NCI-H1092 (cell line): ENCODE data around the gene PLA2G2D.
"Not testable (repeated sequence)": the region's sequence is repeated elsewhere in the genome, so short reads cannot be mapped to it uniquely, and the experiment has no call there.

Source experiments
- DNase-seq: peaks from one replicate; lab custom pipeline; 2025; lab: John Stamatoyannopoulos, UW

PLA2G2D gene

DNA sequence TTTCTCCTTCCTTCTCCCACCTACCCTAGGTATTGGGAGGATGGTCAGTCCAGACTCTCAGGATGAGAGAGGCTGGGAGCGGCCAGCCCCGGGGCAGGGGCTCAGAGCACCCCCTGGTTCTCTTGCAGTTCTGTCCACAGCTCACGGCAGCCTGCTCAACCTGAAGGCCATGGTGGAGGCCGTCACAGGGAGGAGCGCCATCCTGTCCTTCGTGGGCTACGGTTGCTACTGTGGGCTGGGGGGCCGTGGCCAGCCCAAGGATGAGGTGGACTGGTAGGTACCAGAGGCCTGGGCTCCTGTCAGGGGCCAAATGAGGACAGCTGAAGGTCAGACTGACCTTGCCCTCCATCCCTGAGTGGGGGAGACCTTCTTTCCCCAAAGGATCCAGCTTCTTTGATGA lies 24.0 kb upstream of the PLA2G2D start:
- no peak for DNase-seq

DNA sequence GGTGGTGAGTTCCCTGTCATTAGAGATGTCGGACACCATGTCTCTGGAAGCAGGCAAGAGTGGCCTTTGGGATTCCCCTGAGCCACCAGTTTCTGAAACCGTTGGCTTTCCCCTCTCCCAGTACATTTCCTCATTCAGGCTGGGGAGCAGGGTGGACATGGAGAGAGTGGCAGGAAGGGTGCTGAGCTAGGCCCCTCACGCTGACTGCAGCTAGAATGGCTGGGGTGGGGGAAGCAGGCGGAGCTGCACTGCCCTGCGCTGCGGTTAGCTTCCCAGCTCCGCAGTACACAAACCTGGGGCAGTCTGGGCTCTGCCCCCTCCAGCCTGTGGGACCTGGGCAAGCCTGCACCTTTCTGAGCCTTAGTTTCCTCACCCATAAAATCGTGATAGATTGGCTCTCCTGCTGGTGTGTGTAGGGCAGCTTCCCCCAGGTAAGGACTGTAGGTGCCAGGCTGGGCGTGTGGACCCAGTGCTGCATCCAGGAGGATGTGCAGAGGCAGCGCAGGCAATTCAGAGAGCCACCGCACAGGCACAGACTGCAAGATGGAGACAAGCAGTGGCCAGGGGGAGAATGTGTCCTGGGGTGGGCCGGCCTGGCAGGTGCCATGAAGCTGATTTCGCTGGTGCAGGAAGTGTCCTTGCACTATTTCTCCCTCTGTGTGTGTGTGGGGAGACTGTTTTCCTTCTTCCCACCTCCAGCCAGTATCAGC lies 22.8 kb upstream of the PLA2G2D start:
- no peak for DNase-seq

GRCh38 chr1:20141466-20141865 lies 22.1 kb upstream of the PLA2G2D start:
- no peak for DNase-seq

GRCh38 chr1:20141001-20141400 lies 21.7 kb upstream of the PLA2G2D start:
- no peak for DNase-seq

- no peak for DNase-seq
Measured at GRCh38 chr1:20139776-20140612, 20.7 kb upstream of the PLA2G2D start.

DNA sequence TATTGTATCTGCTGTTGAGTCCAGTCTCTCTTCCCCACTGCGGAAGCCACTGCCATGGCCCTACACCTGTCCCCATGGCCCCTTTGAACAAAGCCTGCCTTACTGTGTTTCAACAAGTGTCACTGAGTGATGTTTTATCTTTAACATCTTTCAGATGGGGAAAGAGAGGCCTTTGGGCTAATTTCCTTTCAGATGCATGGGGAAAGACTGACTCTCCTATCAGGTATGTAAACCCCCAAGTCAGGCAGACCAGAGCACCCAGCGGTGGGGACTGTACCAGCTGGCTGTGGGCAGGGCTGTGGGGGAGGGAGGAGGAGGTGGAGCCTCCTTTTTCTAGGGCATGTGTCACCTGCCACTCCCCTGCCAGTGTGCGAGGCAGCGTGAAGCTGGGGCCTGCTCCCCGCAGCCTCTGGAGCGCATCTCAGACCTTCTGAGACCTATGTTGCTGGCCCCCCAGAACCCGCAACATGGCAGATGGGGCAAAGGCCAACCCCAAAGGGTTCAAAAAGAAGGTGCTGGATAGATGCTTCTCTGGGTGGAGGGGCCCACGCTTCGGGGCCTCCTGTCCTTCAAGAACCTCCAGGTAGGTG lies 19.7 kb upstream of the PLA2G2D start, which contains the start of gene PLA2G2F:
Gene PLA2G2F (plus strand): TSS at position 363 of the 590 bp plus-strand sequence. CDS start 105 bp downstream, at position 468.
- no peak for DNase-seq

- DNase-seq: no peak
Measured at GRCh38 chr1:20138346-20138745, 19.0 kb upstream of the PLA2G2D start.

DNA sequence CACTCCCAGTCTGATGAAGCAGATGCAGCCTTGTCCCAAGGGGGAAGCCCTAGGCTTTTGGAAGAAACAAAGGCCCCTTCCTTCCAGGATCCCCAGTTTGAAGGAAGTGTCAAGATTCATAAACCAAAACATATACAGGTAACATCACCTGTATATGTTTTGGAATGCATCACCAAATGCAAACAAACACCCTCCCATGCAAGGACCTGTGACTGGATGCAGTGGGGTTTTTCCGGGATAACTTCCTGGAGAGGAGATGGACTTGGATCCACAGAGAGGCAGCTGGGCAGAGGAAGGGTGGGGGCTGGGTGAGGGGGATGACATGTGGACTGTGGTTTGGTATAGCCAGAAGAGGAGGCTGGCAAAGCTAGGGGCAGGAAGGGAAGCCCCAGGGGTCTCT lies 18.3 kb upstream of the PLA2G2D start:
- no peak for DNase-seq

- no peak for DNase-seq
Measured at GRCh38 chr1:20137055-20137454, 17.7 kb upstream of the PLA2G2D start.

DNA sequence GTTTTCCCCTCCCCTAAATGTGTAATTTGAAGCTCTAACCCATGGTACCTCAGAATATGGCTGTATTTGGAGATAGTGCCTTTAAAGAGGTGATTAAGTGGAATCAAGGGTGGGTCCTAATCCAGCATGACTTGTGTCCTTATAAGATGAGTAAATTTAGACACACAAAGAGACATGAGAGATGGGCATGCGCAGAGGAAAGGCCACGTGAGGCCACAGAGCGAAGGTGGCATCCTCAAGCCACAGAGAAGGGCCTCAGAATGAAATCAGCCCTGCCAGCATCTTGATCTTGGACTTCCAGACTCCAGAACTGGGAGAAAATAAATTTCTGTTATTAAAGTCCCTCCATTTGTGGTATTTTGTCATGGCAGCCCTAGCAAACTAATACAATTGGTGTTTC lies 16.9 kb upstream of the PLA2G2D start:
- no peak for DNase-seq

- no peak for DNase-seq
Measured at GRCh38 chr1:20134995-20135394, 15.7 kb upstream of the PLA2G2D start.

- not testable (repeated sequence) for DNase-seq
Measured at GRCh38 chr1:20130518-20130917, 11.2 kb upstream of the PLA2G2D start.

DNA sequence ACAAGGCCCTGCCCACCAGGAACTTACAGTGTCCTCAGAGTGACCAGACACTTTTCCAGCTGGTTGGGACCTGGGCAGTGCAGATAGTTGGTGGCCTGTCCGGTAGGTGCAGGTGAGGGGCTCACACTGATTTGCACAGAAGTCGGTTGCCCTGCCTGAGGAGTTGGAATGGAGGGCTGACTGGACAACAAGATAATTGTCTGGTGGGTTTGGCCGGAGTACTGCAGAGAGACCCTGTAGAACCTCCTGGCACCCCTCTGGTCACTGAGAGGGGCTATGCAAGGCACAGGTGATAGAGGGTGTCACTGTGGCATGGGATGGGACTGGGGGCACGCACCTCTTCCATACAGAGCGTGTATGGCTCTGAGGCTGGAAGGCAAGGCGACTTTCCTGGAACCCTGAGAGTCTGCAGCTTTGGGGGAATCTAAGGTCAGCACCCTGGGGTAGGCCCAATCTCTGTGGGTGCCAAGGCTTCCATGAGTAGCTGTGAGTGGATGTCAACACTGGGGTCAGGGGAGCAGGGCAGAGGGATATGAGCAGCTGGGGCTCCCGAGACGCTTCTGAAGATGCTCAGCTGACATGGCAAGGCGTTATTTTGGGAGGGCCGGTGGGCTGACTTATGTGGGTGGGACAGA lies 7.6 kb upstream of the PLA2G2D start:
- DNase-seq: no peak

DNA sequence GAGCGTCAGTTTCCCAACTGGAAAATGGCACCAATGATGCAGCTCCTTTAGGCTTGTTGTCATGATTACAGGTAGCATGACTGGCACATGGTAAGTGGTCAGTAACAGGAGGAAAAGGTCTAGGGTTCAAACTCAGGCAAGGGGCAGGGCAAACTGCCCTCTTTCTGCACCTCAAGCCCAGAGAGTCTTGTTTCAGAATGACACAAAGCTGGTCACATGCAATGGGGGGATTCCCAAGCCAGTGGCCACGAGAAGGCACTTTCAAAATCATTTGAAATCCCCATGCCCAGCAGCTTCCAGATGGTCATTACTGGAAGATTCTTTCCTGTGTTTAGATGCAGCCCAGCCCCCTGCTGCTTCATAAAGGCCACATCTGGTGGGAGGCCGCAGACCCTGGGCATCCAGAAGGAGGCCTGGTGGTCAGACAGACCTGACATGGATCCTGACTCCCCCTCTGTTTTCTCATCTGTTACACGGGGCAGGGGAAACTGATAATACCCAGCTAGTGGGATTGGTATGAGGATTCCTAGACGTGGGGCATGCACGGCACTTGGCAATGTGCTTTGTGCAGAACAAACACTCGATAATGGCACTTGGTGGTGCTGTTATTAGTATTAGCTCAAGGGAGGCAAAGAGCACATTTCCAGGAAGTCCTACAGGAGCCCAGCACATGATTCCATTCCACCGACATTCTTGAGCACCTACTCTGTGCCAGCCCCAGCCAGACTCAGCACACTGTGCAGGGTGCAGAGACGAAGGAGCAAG lies 6.9 kb upstream of the PLA2G2D start:
- DNase-seq: no peak

DNA sequence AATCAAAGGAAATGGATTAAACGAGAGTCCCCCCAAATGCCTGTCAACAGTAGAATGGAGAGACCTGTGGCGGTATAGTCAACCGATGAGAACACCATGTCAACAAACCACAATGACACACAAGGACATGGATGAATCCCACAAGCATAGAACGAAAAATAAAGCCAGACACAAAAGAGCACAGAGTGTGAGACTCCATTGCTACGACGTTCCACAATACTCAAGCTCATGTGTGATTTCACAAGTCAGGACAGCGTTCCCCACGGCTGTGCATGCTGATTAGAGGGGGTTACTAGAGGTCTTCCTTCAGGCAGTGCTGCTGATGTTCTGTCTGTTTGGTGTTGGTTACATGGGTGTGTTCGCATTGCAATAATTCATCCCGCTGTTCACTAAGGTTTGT lies 5.8 kb upstream of the PLA2G2D start:
- DNase-seq: no peak

- no peak for DNase-seq
Measured at GRCh38 chr1:20124456-20125057, 5.2 kb upstream of the PLA2G2D start.

DNA sequence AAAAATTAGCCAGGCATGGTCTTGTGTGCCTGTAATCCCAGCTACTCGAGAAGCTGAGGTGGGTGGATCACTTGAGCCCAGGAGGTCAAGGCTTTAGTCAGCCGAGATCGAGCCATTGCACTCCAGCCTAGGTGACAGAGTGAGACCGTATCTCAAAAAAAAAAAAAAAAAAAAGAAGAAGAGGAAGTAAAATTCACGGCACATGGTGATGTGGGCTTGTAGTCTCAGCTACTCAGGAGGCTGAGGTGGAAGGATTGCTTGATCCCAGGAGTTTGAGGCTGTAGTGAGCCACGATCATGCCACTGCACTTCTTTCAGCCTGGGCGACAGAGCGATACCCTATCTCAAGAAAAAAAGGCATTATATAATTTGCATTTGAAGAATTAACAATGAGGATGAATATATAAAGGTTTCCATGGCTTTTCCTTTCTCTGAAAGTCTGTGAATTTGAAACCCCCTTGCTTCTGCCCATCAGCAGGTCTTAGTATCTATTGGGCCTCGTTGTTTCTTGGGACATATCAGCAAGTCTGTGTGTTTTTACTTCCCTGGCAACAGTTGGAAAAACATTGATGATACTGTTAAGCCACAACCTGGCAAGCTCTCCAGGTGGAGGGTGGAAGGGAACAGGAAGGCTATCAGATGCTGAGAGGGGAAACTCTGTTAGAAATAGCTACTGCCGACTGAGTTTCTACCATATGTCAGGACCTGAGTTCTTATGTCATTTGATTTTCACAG lies 4.6 kb upstream of the PLA2G2D start:
- DNase-seq: no peak

GRCh38 chr1:20120796-20121195 lies 1.5 kb upstream of the PLA2G2D start:
- no peak for DNase-seq

DNA sequence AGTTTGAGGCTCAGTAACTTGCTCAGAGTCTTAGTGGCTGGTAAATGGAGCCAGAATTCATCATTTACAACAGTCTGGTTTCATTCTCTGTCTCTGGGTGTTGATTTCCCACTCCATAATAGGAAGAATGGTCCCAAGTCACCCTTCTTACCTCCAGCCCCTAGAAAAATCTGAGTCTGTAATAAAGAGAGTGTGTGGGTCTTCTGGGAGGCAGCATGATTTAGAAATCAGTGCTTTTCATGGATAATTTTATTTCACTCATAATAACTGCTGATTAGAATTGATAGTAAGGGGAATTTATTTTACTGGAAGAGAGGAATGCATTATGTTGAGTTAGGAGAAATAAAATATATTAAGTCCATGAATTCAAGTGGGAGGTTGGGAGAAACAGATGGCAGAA lies 2.1 kb downstream of the PLA2G2D start:
- DNase-seq: no peak

DNA sequence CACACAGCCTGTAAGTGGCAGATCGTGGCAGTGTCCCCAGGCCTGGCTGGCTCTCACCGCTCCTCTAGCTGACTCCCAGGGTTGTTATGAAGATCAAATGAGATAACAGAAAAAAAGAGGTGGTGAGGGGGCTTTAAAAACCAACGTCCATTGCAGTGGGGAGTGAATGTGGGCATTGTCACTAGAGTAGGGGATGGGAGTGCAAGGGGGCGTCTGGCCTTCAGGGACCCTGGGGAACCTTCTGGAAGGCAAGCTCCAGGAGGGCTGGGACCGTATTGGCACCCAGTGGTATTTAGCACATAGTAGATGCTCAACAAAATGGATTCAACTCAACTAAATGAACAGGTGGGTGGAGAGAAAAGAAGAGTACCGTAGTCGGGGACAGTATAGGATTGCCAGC lies 3.4 kb downstream of the PLA2G2D start:
- DNase-seq: no peak

GRCh38 chr1:20115479-20115878 lies 3.9 kb downstream of the PLA2G2D start:
- DNase-seq: no peak
